ENCODE data around the gene ARVCF. TPM values are rescaled to one million over a fixed set of nuclear protein-coding genes. Genes with fewer than 3 reads are reported as not detected.

ARVCF gene
- total and polyA plus RNA-seq, 2 experiments from 2014 or later: 15.6 to 122 TPM

- Histone ChIP-seq H2AFZ (no peak overlapping the region), H3K9me2 (ENCODE audit: insufficient read depth) (no peaks in the 10 kb centered on the region), H3K79me2 (replicated peaks; ENCODE audit: insufficient read depth) (no peaks in the 10 kb centered on the region), H3K27ac (ENCODE audit: low read depth) (no peak overlapping the region), H3K36me3 (ENCODE audit: insufficient read depth) (peaks cover 2% of the 10 kb centered on the region; the same call in 1 of the 2 replicates), H3K4me1 (ENCODE audit: insufficient read depth) (no peaks in the 10 kb centered on the region), H3K4me3 (no peak overlapping the region), H3F3A (replicated peaks; ENCODE audit: low read depth) (no peaks in the 10 kb centered on the region), H3K27me3 (ENCODE audit: insufficient read depth) (no peaks in the 10 kb centered on the region), H4K20me1 (replicated peaks; ENCODE audit: insufficient read depth) (no peaks in the 10 kb centered on the region), H3K4me2 (no peak overlapping the region)
- TF ChIP-seq JUNB (IDR thresholded peaks at IDR 0.05; ENCODE audit: unreplicated experiment) (no peak), REST (IDR thresholded peaks at IDR 0.05; ENCODE audit: unreplicated experiment) (no peak), CREB1 (CRISPR knock-in tag; IDR thresholded peaks at IDR 0.05; ENCODE audit: low read depth) (no peak), NANOG (IDR thresholded peaks at IDR 0.05; ENCODE audit: borderline replicate concordance) (no peak), CTCF (conservative IDR thresholded peaks at IDR 0.05; ENCODE audit: low read depth in 2 of 2) (no peak), ZNF331 (CRISPR knock-in tag; IDR thresholded peaks at IDR 0.05; ENCODE audit: low read depth) (no peak), ETS1 (IDR thresholded peaks at IDR 0.05) (no peak), EZH2phosphoT487 (IDR thresholded peaks at IDR 0.05; ENCODE audit: unreplicated experiment) (no peak), EZH2 (IDR thresholded peaks at IDR 0.05; ENCODE audit: low read depth, unreplicated experiment) (no peak), POLR2AphosphoS5 (IDR thresholded peaks at IDR 0.05; ENCODE audit: low read depth) (no peak), ZNF462 (CRISPR knock-in tag; IDR thresholded peaks at IDR 0.05) (no peak)
- no peaks in the 10 kb centered on the region for H3K4me1 Mint-ChIP-seq
- H3K4me3 Mint-ChIP-seq: no peak overlapping the region
- no peak overlapping the region for H3K27ac Mint-ChIP-seq
- peaks cover 21% of the 10 kb centered on the region for H3K36me3 Mint-ChIP-seq (ENCODE audit: low read depth)
- H3K27me3 Mint-ChIP-seq (ENCODE audit: insufficient read depth, low read depth, poor library complexity): peaks cover 8% of the 10 kb centered on the region
- peaks cover 19% of the 10 kb centered on the region for H3K9me3 Mint-ChIP-seq
- no peak for DNase-seq (ENCODE audit: low spot score)
- no peak for ATAC-seq
Observed at GRCh38 chr22:19933341-19934241, 83.0 kb downstream of the ARVCF start.
